ENCODE data around the gene FES. TPM values are rescaled to one million over a fixed set of nuclear protein-coding genes. Genes with fewer than 3 reads are reported as not detected.
"Not testable (repeated sequence)": the region's sequence is repeated elsewhere in the genome, so short reads cannot be mapped to it uniquely, and the experiment has no call there.

FES gene
- total and polyA plus RNA-seq, 4 donors = 11.6 to 68.3 (median 33.1) TPM

DNA sequence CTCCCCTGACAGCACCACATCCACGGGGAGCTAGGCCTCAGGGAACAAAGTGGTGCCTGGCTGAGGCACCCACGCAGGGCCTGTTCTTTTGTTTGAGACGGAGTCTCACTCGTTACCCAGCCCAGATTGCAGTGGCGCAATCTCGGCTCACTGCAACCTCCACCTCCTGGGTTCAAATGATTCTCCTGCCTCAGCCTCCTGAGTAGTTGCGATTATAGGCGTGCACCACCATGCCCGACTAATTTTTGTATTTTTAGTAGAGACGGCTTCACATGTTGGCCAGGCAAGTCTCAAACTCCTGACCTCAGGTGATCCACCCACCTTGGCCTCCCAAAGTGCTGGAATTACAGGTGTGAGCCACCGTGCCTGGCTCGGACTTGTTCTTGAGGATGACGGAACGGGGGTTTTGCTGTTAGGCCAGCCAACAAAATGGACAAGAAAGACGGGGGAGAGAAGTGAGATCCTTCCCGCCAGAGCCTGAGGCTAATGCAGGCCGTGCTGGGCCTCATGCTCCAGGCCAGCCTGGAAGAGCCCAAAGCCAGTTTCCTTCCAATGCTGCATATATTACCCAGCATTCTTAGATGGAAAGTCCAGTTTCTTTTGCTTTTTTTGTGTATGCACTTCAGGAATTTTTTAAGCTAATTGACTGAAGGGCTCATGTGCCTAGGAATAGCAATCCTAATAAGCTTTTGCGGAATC is 44.0 kb upstream of the FES start:
- Histone ChIP-seq H3K4me1 (ENCODE audit: control insufficient read depth in 1 of 2, insufficient read depth in 2 of 2, low read length in 2 of 2) (no peaks in the 10 kb centered on the region), H3K36me3 (ENCODE audit: control insufficient read depth in 1 of 2, insufficient read depth in 2 of 2, low read length in 1 of 2) (no peaks in the 10 kb centered on the region), H3K27me3 (ENCODE audit: control insufficient read depth in 1 of 2, insufficient read depth in 2 of 2, low read length in 1 of 2) (no peaks in the 10 kb centered on the region), H3K27ac (ENCODE audit: low read depth in 1 of 2, low read length in 2 of 2) (no peak overlapping the region), H3K4me3 (ENCODE audit: low read length in 2 of 2) (no peak overlapping the region), H3K9me3 (ENCODE audit: control insufficient read depth, low read length) (no peaks in the 10 kb centered on the region)
- intact Hi-C loops (cut with DNase I) = loop anchor here in 1 of 2 donors (5.0 kb wide), 1 partner anchor 38 kb away; no protein-coding TSS in a partner anchor
- DNase-seq = no peak
- 95 to 98% methylated on average over 18 of the region's 18 CpGs for WGBS, 2 donors
- ATAC-seq (ENCODE audit: low FRiP score) = no peak

DNA sequence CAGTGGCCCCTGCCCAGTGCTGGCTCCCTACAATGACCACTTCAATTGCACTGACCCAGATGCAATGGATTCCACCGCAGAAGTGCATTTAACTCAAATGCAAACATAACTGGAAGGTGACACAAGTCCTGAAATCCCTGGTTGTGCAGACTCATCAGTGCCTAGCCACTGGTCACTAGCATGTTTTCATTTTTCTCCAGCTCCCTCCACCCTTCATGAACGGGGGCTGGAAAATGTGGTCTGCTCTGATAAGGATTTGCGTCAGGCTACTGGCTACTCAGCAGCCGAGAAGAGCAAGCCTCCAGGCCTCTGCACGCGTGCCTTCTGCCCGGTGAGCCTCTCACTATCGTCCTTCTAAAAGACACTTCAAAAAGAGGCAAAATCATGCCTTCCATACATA is 43.4 kb upstream of the FES start:
- Histone ChIP-seq H3K27me3 (ENCODE audit: control insufficient read depth in 1 of 2, insufficient read depth in 2 of 2, low read length in 1 of 2) (no peaks in the 10 kb centered on the region), H3K4me3 (ENCODE audit: low read length in 2 of 2) (no peak overlapping the region), H3K9me3 (ENCODE audit: control insufficient read depth, low read length) (no peaks in the 10 kb centered on the region), H3K4me1 (ENCODE audit: control insufficient read depth in 1 of 2, insufficient read depth in 2 of 2, low read length in 2 of 2) (no peaks in the 10 kb centered on the region), H3K36me3 (ENCODE audit: control insufficient read depth in 1 of 2, insufficient read depth in 2 of 2, low read length in 1 of 2) (no peaks in the 10 kb centered on the region), H3K27ac (ENCODE audit: low read depth in 1 of 2, low read length in 2 of 2) (no peak overlapping the region)
- DNase-seq (no peak), ATAC-seq (ENCODE audit: low FRiP score) (no peak)
- intact Hi-C loops (cut with DNase I) = loop anchor here in 1 of 2 donors (5.0 kb wide), 1 partner anchor 39 kb away; no protein-coding TSS in a partner anchor
- 93 to 94% methylated on average over 8 of the region's 8 CpGs for WGBS, 2 donors

DNA sequence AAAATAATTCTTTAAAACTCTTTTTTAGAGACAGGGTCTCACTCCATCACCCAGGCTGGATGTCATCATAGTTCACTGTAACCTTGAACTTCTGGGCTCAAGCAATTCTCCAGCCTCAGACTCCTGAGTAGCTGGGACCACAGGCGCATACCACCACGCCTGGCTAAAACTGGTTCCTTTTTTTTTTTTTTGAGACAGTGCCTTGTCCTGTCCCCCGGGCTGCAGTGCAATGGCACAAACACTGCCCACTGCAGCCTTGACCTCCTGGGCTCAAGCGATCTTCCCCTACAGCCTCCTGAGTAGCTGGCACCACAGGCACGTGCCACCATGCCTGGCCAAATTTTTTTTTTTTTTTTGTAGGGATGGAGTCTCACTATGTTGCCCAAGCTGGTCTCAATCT is 39.6 kb upstream of the FES start:
- H3K4me1 ChIP-seq (ENCODE audit: control insufficient read depth in 1 of 2, insufficient read depth in 2 of 2, low read length in 2 of 2) = no peaks in the 10 kb centered on the region
- no peaks in the 10 kb centered on the region for H3K36me3 ChIP-seq (ENCODE audit: control insufficient read depth in 1 of 2, insufficient read depth in 2 of 2, low read length in 1 of 2)
- H3K27ac ChIP-seq (ENCODE audit: low read depth in 1 of 2, low read length in 2 of 2) = no peak overlapping the region
- H3K9me3 ChIP-seq (ENCODE audit: control insufficient read depth, low read length) = no peaks in the 10 kb centered on the region
- ATAC-seq (ENCODE audit: low FRiP score) (no peak), DNase-seq (no peak)
- WGBS, 2 donors = 75 to 81% methylated on average over 5 of the region's 5 CpGs
- H3K27me3 ChIP-seq (ENCODE audit: control insufficient read depth in 1 of 2, insufficient read depth in 2 of 2, low read length in 1 of 2) = no peaks in the 10 kb centered on the region
- H3K4me3 ChIP-seq (ENCODE audit: low read length in 2 of 2) = no peak overlapping the region
- intact Hi-C loops (cut with DNase I) = loop anchor here in 1 of 2 donors (5.0 kb wide), 1 partner anchor 42 kb away; no protein-coding TSS in a partner anchor

DNA sequence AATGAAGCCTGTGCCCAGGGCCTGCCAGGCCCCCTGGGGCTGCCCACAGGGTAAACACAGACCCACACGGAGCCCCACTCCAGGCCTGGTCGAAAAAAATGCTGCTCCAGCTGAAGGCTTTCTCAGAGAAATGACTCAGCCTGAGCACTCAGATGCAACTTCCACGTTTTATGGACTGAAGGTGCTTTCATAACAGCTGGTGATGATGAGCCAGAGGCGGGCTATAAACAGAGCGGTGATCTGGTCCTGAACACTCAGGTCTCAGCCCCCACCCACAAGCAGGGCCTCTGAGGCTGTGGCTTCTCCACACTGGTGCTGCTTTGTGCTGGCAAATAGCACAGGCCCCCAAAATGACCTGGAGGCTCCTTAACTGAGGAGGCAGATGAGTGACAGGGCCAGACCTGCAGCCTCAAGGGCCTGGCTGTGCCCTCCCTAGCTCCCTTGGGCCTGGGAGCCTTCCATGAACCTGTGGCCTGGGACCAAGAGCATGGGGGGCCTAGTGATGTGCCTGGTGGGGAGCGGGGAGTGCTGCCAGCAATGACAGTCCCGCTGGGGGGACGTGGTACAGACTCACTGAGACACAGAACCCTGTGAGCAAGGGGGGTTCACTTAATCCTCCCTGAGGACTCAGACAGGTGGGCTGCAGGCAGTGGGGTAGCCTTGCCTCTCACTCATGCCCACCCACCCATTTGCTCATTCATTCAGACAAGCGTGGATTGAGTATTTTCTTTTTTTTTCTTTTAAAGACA is 38.9 kb upstream of the FES start:
- no peaks in the 10 kb centered on the region for H3K9me3 ChIP-seq (ENCODE audit: control insufficient read depth, low read length)
- H3K4me3 ChIP-seq (ENCODE audit: low read length in 2 of 2) = no peak overlapping the region
- H3K36me3 ChIP-seq (ENCODE audit: control insufficient read depth in 1 of 2, insufficient read depth in 2 of 2, low read length in 1 of 2) = no peaks in the 10 kb centered on the region
- ATAC-seq (ENCODE audit: low FRiP score) (no peak), DNase-seq (no peak)
- intact Hi-C loops (cut with DNase I) = no loop called here
- H3K27me3 ChIP-seq (ENCODE audit: control insufficient read depth in 1 of 2, insufficient read depth in 2 of 2, low read length in 1 of 2) = no peaks in the 10 kb centered on the region
- no peaks in the 10 kb centered on the region for H3K4me1 ChIP-seq (ENCODE audit: control insufficient read depth in 1 of 2, insufficient read depth in 2 of 2, low read length in 2 of 2)
- no peak overlapping the region for H3K27ac ChIP-seq (ENCODE audit: low read depth in 1 of 2, low read length in 2 of 2)
- 64 to 66% methylated on average over 9 of the region's 9 CpGs for WGBS, 2 donors

DNA sequence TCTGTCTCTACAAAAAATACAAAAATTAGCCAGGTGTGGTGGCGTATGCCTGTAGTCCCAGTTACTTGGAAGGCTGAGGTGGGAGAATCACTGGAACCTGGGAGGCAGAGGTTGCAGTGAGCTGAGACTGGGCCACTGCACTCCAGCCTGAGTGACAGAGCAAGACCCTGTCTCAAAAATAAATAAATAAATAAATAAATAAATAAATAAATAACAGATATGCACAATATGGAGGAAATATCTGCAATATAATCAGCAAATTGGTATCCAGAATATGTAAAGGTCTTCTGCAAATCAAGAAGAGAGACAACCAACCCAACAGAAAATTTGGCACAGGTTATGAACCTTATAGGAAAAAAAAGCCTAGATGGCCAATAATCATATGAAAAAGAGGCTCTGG is 34.9 kb upstream of the FES start:
- H3K4me1 ChIP-seq (ENCODE audit: control insufficient read depth in 1 of 2, insufficient read depth in 2 of 2, low read length in 2 of 2); H3K27me3 ChIP-seq (ENCODE audit: control insufficient read depth in 1 of 2, insufficient read depth in 2 of 2, low read length in 1 of 2); H3K27ac ChIP-seq (ENCODE audit: low read depth in 1 of 2, low read length in 2 of 2); H3K9me3 ChIP-seq (ENCODE audit: control insufficient read depth, low read length); ATAC-seq (ENCODE audit: low FRiP score); DNase-seq; H3K4me3 ChIP-seq (ENCODE audit: low read length in 2 of 2); H3K36me3 ChIP-seq (ENCODE audit: control insufficient read depth in 1 of 2, insufficient read depth in 2 of 2, low read length in 1 of 2); intact Hi-C loops (cut with DNase I): not testable (repeated sequence)
- 93 to 96% methylated on average over 1 of the region's 1 CpG for WGBS, 2 donors

DNA sequence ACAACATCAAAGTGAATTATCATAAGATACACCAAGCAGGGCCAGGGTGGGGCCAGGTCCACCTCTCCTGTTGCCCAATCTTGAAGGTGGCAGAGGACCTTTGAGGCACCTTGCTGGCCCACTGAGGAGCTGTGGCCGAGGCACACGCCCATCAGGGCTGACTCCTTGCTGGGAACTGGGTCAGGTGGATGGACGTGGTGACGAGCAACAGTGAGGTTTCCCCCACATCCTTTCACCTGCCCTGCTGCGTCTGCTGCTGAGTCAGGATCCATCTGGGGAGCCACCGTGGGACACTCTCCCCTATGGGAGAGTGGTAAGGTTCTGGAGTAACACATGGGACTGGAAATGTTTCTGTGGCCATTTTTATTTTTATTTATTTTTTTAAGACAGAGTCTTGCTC is 33.2 kb upstream of the FES start:
- 84 to 85% methylated on average over 6 of the region's 6 CpGs for WGBS, 2 donors
- no peak overlapping the region for H3K4me3 ChIP-seq (ENCODE audit: low read length in 2 of 2)
- DNase-seq = no peak
- H3K36me3 ChIP-seq (ENCODE audit: control insufficient read depth in 1 of 2, insufficient read depth in 2 of 2, low read length in 1 of 2) = no peaks in the 10 kb centered on the region
- no peaks in the 10 kb centered on the region for H3K9me3 ChIP-seq (ENCODE audit: control insufficient read depth, low read length)
- H3K27ac ChIP-seq (ENCODE audit: low read depth in 1 of 2, low read length in 2 of 2) = no peak overlapping the region
- H3K4me1 ChIP-seq (ENCODE audit: control insufficient read depth in 1 of 2, insufficient read depth in 2 of 2, low read length in 2 of 2) = no peaks in the 10 kb centered on the region
- H3K27me3 ChIP-seq (ENCODE audit: control insufficient read depth in 1 of 2, insufficient read depth in 2 of 2, low read length in 1 of 2) = no peaks in the 10 kb centered on the region
- no peak for ATAC-seq (ENCODE audit: low FRiP score)
- intact Hi-C loops (cut with DNase I) = no loop called here

DNA sequence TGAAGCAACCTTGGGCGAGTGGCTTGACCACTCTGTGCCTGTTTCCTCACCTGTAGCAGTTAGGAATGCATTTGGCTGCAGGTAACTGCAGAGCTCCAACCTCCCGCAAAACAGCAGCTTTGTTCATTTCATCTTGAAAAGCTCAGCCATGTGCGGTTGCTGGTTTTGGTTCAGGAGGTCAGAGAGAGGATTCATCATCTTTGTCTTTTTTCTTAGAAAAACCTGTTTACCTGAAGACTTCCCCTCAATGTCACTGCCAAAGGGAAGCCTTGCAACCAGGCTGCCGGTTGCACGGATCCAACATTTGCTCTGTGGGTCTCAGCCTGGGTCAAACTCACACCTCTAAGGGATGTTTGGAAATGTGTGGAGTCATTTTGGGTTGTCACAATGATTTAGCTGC is 32.4 kb upstream of the FES start:
- 83% methylated on average over 5 of the region's 5 CpGs for WGBS, 2 donors

DNA sequence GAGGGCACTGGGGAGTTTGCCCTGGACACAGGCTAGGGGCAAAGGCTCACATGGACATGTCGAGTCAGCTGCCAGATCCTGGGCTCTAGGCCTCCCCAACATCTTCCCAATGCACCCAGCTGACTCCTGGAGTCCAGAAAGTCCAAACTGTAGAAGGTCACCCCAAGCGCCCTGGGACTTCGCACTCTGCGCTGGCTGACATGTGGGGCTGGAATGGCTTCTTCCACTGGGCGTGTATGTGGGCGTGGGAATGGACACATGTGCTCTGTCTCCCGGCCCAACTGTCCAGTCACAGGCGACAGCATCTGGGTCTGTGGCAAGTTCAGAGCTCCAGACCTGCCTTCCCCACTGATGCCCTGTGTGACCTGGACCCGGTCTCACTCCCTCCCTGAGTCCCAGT is 29.2 kb upstream of the FES start:
- Histone ChIP-seq H3K27me3 (ENCODE audit: control insufficient read depth in 1 of 2, insufficient read depth in 2 of 2, low read length in 1 of 2) (no peaks in the 10 kb centered on the region), H3K4me1 (ENCODE audit: control insufficient read depth in 1 of 2, insufficient read depth in 2 of 2, low read length in 2 of 2) (no peaks in the 10 kb centered on the region), H3K9me3 (ENCODE audit: control insufficient read depth, low read length) (no peaks in the 10 kb centered on the region), H3K4me3 (ENCODE audit: low read length in 2 of 2) (no peak overlapping the region), H3K36me3 (ENCODE audit: control insufficient read depth in 1 of 2, insufficient read depth in 2 of 2, low read length in 1 of 2) (no peaks in the 10 kb centered on the region), H3K27ac (ENCODE audit: low read depth in 1 of 2, low read length in 2 of 2) (no peak overlapping the region)
- intact Hi-C loops (cut with DNase I) = no loop called here
- ATAC-seq (ENCODE audit: low FRiP score) (no peak), DNase-seq (no peak)
- WGBS, 2 donors = 92 to 93% methylated on average over 9 of the region's 9 CpGs

More for the DNA sequence above, 32.4 kb upstream of the FES start:
- intact Hi-C loops (cut with DNase I) = no loop called here
- H3K36me3 ChIP-seq (ENCODE audit: control insufficient read depth in 1 of 2, insufficient read depth in 2 of 2, low read length in 1 of 2) = no peaks in the 10 kb centered on the region
- no peaks in the 10 kb centered on the region for H3K9me3 ChIP-seq (ENCODE audit: control insufficient read depth, low read length)
- ATAC-seq (ENCODE audit: low FRiP score) (no peak), DNase-seq (no peak)
- no peak overlapping the region for H3K27ac ChIP-seq (ENCODE audit: low read depth in 1 of 2, low read length in 2 of 2)
- no peaks in the 10 kb centered on the region for H3K4me1 ChIP-seq (ENCODE audit: control insufficient read depth in 1 of 2, insufficient read depth in 2 of 2, low read length in 2 of 2)
- H3K4me3 ChIP-seq (ENCODE audit: low read length in 2 of 2) = no peak overlapping the region
- H3K27me3 ChIP-seq (ENCODE audit: control insufficient read depth in 1 of 2, insufficient read depth in 2 of 2, low read length in 1 of 2) = no peaks in the 10 kb centered on the region

DNA sequence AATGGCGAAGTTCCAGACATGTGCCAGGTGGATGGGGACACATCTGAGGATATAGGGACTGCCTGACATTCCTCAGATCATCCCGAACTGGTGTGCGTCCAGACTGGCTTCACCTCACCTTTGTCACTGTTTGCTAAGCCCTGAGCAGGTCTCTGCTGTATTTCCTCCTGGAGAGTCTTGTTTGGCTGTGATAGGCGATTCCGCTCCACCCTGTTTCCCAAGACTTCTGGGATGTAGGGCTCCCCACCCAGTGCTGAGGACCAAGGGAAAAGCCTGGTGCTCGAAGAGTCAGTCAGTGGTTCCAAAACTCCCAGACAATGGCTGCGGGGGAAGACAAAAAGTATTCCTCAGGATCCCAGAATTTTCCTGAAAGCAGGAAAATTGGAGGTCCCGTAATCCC is 27.0 kb upstream of the FES start:
- DNase-seq (no peak), ATAC-seq (ENCODE audit: low FRiP score) (no peak)
- H3K36me3 ChIP-seq (ENCODE audit: control insufficient read depth in 1 of 2, insufficient read depth in 2 of 2, low read length in 1 of 2) = no peaks in the 10 kb centered on the region
- no peaks in the 10 kb centered on the region for H3K27me3 ChIP-seq (ENCODE audit: control insufficient read depth in 1 of 2, insufficient read depth in 2 of 2, low read length in 1 of 2)
- H3K27ac ChIP-seq (ENCODE audit: low read depth in 1 of 2, low read length in 2 of 2) = no peak overlapping the region
- H3K4me3 ChIP-seq (ENCODE audit: low read length in 2 of 2) = no peak overlapping the region
- H3K4me1 ChIP-seq (ENCODE audit: control insufficient read depth in 1 of 2, insufficient read depth in 2 of 2, low read length in 2 of 2) = no peaks in the 10 kb centered on the region
- 93 to 94% methylated on average over 8 of the region's 8 CpGs for WGBS, 2 donors
- no peaks in the 10 kb centered on the region for H3K9me3 ChIP-seq (ENCODE audit: control insufficient read depth, low read length)
- intact Hi-C loops (cut with DNase I) = no loop called here
